ENCODE results near the gene ZNF383. TPM values are rescaled to one million over a fixed set of nuclear protein-coding genes. Genes with fewer than 3 reads are reported as not detected.

ZNF383 gene
- polyA plus RNA-seq, 3 donors = 2.8 to 4.2 (median 3.5) TPM

GRCh38 chr19:37226248-37226647, 8.2 kb downstream of the ZNF383 start:
- Histone ChIP-seq H3K36me3 (replicated peaks in 1 of 2; ENCODE audit: control insufficient read depth in 1 of 2, insufficient read depth in 2 of 2, low read length in 2 of 2) (peaks cover 52 to 98% of the 10 kb centered on the region in 2 donors), H3K9ac (ENCODE audit: insufficient read depth, low read length, poor library complexity, severe bottlenecking) (no peak overlapping the region), H3K4me3 (replicated peaks in 1 of 3; ENCODE audit: low read depth in 2 of 3, low read length in 3 of 3) (peak overlapping the region in 1 of 3 experiments; percentile 8), H3K4me2 (replicated peaks; ENCODE audit: extremely low read depth, low read length, poor library complexity, severe bottlenecking) (no peak overlapping the region), H2AFZ (ENCODE audit: insufficient read depth, low read depth, low read length, poor library complexity, severe bottlenecking) (no peak overlapping the region), H3K9me3 (replicated peaks in 1 of 2; ENCODE audit: control insufficient read depth in 1 of 2, insufficient read depth in 1 of 2, low read length in 2 of 2) (peaks cover 67 to 89% of the 10 kb centered on the region in 2 donors), H3K27ac (ENCODE audit: low read depth in 1 of 2, low read length in 2 of 2) (no peak overlapping the region), H3K4me1 (ENCODE audit: control insufficient read depth in 1 of 2, insufficient read depth in 2 of 2, low read length in 2 of 2) (no peaks in the 10 kb centered on the region), H4K20me1 (ENCODE audit: insufficient read depth, low read length) (no peaks in the 10 kb centered on the region), H3K27me3 (ENCODE audit: control insufficient read depth in 2 of 2, insufficient read depth in 2 of 2, low read length in 2 of 2) (no peaks in the 10 kb centered on the region), H3K79me2 (ENCODE audit: insufficient read depth, low read length) (peaks cover 15% of the 10 kb centered on the region)
- no peak for TF ChIP-seq CTCF (IDR thresholded peaks at IDR 0.05)
- DNase-seq = no peak
- H3K27ac Mint-ChIP-seq = no peak overlapping the region
- H3K9me3 Mint-ChIP-seq = peaks cover 38 to 86% (median 83%) of the 10 kb centered on the region in 7 donors
- H3K36me3 Mint-ChIP-seq = peaks cover 53 to 82% of the 10 kb centered on the region in 2 donors
- H3K4me3 Mint-ChIP-seq = no peak overlapping the region
- no peaks in the 10 kb centered on the region for H3K4me1 Mint-ChIP-seq
- intact Hi-C loops (cut with micrococcal nuclease) = no loop called here
- H3K27me3 Mint-ChIP-seq (ENCODE audit: low read depth in 3 of 3) = peaks cover 0 to 4% (median 0%) of the 10 kb centered on the region in 3 donors
- no CpG with 5 or more reads among the region's 2 CpGs for WGBS (ENCODE audit: insufficient coverage)

GRCh38 chr19:37227996-37228395, 10.0 kb downstream of the ZNF383 start:
- Mint-ChIP-seq H3K4me1 (no peaks in the 10 kb centered on the region), H3K27me3 (ENCODE audit: low read depth in 3 of 3) (no peaks in the 10 kb centered on the region), H3K36me3 (peaks cover 56 to 83% of the 10 kb centered on the region in 2 donors), H3K4me3 (no peak overlapping the region), H3K9me3 (peaks cover 36 to 83% (median 75%) of the 10 kb centered on the region in 7 donors), H3K27ac (no peak overlapping the region)
- Histone ChIP-seq H3K36me3 (replicated peaks in 1 of 2; ENCODE audit: control insufficient read depth in 1 of 2, insufficient read depth in 2 of 2, low read length in 2 of 2) (peaks cover 68 to 97% of the 10 kb centered on the region in 2 donors), H3K4me3 (replicated peaks in 1 of 3; ENCODE audit: low read depth in 2 of 3, low read length in 3 of 3) (peak overlapping the region in 1 of 3 experiments; percentile 34), H3K9ac (ENCODE audit: insufficient read depth, low read length, poor library complexity, severe bottlenecking) (no peak overlapping the region), H3K79me2 (ENCODE audit: insufficient read depth, low read length) (peaks cover 7% of the 10 kb centered on the region), H3K4me2 (replicated peaks; ENCODE audit: extremely low read depth, low read length, poor library complexity, severe bottlenecking) (no peak overlapping the region), H3K4me1 (ENCODE audit: control insufficient read depth in 1 of 2, insufficient read depth in 2 of 2, low read length in 2 of 2) (no peaks in the 10 kb centered on the region), H3K9me3 (replicated peaks in 1 of 2; ENCODE audit: control insufficient read depth in 1 of 2, insufficient read depth in 1 of 2, low read length in 2 of 2) (peaks cover 63 to 87% of the 10 kb centered on the region in 2 donors), H3K27me3 (ENCODE audit: control insufficient read depth in 2 of 2, insufficient read depth in 2 of 2, low read length in 2 of 2) (no peaks in the 10 kb centered on the region), H2AFZ (ENCODE audit: insufficient read depth, low read depth, low read length, poor library complexity, severe bottlenecking) (no peak overlapping the region), H3K27ac (ENCODE audit: low read depth in 1 of 2, low read length in 2 of 2) (no peak overlapping the region), H4K20me1 (ENCODE audit: insufficient read depth, low read length) (no peaks in the 10 kb centered on the region)
- intact Hi-C loops (cut with micrococcal nuclease) = no loop called here
- WGBS (ENCODE audit: insufficient coverage) = 97% methylated on average over 10 of the region's 12 CpGs
- no peak for DNase-seq
- TF ChIP-seq CTCF (IDR thresholded peaks at IDR 0.05) = peak; percentile 57

Data from CD14-positive monocyte (primary cell).